Activated naive CD4-positive, alpha-beta T cell treated with anti-CD3 and anti-CD28 coated beads for 36 hours (primary cell): ENCODE data around the gene ANKDD1A. TPM values are rescaled to one million over a fixed set of nuclear protein-coding genes. Genes with fewer than 3 reads are reported as not detected.
A peak's percentile ranks its signal among the peaks of the same experiment; 100 is the strongest.

Experiments
- CTCF ChIA-PET: fragments of 350-600 bp; sonication (Branson Sonifier 250); formaldehyde crosslinking; loops from one replicate; lab custom pipeline; 2021; ENCODE audit warnings: antibody characterized with exemption; lab: Charles Lee
- DNase-seq: peaks from one replicate; pipeline ENCODE4 v3.0.0-alpha.2; 2020
- H3K27ac Mint-ChIP-seq: one replicate; pipeline ENCODE4 v1.8.0; 2021; ENCODE audit warnings: mild to moderate bottlenecking, mixed read lengths
- H3K27me3 Mint-ChIP-seq: one replicate; pipeline ENCODE4 v1.8.0; 2021; ENCODE audit warnings: low read depth, mixed read lengths
- H3K36me3 Mint-ChIP-seq: one replicate; pipeline ENCODE4 v1.8.0; 2021; ENCODE audit warnings: low read depth, mixed read lengths
- H3K4me1 Mint-ChIP-seq: one replicate; pipeline ENCODE4 v1.8.0; 2021; ENCODE audit warnings: low read depth, mixed read lengths
- H3K4me3 Mint-ChIP-seq: one replicate; pipeline ENCODE4 v1.8.0; 2021; ENCODE audit warnings: mild to moderate bottlenecking, moderate library complexity, mixed read lengths
- H3K9me3 Mint-ChIP-seq: one replicate; pipeline ENCODE4 v1.8.0; 2021; ENCODE audit warnings: mixed read lengths
- intact Hi-C: fragments of 100-400 bp; cut with micrococcal nuclease; formaldehyde crosslinking; loops from one replicate; pipeline ENCODE4 v1.15.1; 2023
- total RNA-seq, 2 experiments: library from RNA; stranded (reverse); gene quantifications; one replicate each; pipeline ENCODE4 v1.2.3, GENCODE V29; 2021

Gene ANKDD1A
- total RNA-seq, 2 experiments from 2014 or later: 2.3 to 3.1 TPM

GRCh38 chr15:64951777-64952418, 40.2 kb downstream of the ANKDD1A start:
- Mint-ChIP-seq H3K36me3 (peaks cover 7% of the 10 kb centered on the region), H3K27me3 (no peaks in the 10 kb centered on the region), H3K4me1 (peaks cover 16% of the 10 kb centered on the region), H3K9me3 (no peaks in the 10 kb centered on the region), H3K27ac (no peak overlapping the region), H3K4me3 (no peak overlapping the region)
- DNase-seq: no peak
- CTCF ChIA-PET: no interaction called here
- intact Hi-C loops: no loop called here

- H3K27me3 Mint-ChIP-seq: no peaks in the 10 kb centered on the region
- CTCF ChIA-PET: no interaction called here
- DNase-seq: no peak
- H3K9me3 Mint-ChIP-seq: no peaks in the 10 kb centered on the region
- peaks cover 16% of the 10 kb centered on the region for H3K4me1 Mint-ChIP-seq
- H3K27ac Mint-ChIP-seq: peak overlapping the region; percentile 1
- peaks cover 11% of the 10 kb centered on the region for H3K36me3 Mint-ChIP-seq
- intact Hi-C loops: no loop called here
- H3K4me3 Mint-ChIP-seq: no peak overlapping the region
Observed at GRCh38 chr15:64954395-64954794, 42.7 kb downstream of the ANKDD1A start.

- intact Hi-C loops: no loop called here
- Mint-ChIP-seq H3K4me3 (no peak overlapping the region), H3K36me3 (peaks cover 35% of the 10 kb centered on the region), H3K27me3 (no peaks in the 10 kb centered on the region), H3K27ac (no peak overlapping the region), H3K4me1 (peaks cover 7% of the 10 kb centered on the region), H3K9me3 (no peaks in the 10 kb centered on the region)
- no peak for DNase-seq
- CTCF ChIA-PET: interaction anchor here (0.7 kb wide), 1 partner anchor 176 kb away, joined by 4 read pairs; no protein-coding TSS in a partner anchor
Observed at GRCh38 chr15:64959128-64959527, 47.4 kb downstream of the ANKDD1A start.

DNA sequence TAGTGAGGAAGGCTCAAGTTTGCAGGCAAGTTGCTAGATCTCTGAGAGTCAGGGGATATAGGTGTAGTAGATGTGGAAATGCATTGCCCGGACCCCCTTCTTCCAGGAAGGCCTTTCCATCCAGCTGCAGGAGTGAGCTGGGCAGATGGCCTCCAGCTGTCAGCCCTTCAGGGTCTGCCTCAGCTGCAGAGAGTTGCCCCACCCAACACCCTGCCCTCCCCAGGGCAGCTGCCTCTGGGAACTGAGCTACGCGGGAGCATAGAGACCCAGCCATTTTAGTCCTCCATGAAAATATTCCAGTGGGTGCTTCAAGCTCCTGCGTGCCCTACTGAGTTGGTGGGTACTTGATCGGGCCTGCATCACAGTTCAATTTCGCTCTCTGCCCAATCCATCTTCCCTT, 48.5 kb downstream of the ANKDD1A start:
- no peak for DNase-seq
- intact Hi-C loops: no loop called here
- H3K27ac Mint-ChIP-seq: no peak overlapping the region
- peaks cover 40% of the 10 kb centered on the region for H3K36me3 Mint-ChIP-seq
- H3K27me3 Mint-ChIP-seq: no peaks in the 10 kb centered on the region
- H3K4me1 Mint-ChIP-seq: no peaks in the 10 kb centered on the region
- no peak overlapping the region for H3K4me3 Mint-ChIP-seq
- CTCF ChIA-PET: interaction anchor here (0.6 kb wide), 1 partner anchor 24 kb away, joined by 5 read pairs; no protein-coding TSS in a partner anchor
- H3K9me3 Mint-ChIP-seq: no peaks in the 10 kb centered on the region

DNA sequence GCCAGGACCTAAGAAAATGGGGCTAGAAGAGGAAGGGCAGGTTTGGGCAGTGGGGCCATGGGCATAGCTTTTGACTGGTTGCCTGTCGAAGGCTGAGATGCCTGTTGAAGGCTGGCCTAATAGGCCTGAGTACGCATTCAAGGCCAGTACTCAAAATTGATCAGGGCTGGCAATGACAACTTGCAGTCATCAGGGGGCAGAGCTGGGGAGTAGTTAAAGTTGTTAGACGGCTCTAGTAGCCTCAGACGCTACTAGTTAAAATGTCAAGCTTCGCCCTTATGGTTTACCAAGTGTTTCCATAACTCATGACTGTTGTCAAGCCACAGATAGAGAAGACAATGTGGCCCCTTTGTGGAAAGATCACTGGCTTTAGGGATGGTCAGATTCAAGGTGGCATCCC, 49.3 kb downstream of the ANKDD1A start:
- Mint-ChIP-seq H3K36me3 (peaks cover 39% of the 10 kb centered on the region), H3K27ac (no peak overlapping the region)

DNA sequence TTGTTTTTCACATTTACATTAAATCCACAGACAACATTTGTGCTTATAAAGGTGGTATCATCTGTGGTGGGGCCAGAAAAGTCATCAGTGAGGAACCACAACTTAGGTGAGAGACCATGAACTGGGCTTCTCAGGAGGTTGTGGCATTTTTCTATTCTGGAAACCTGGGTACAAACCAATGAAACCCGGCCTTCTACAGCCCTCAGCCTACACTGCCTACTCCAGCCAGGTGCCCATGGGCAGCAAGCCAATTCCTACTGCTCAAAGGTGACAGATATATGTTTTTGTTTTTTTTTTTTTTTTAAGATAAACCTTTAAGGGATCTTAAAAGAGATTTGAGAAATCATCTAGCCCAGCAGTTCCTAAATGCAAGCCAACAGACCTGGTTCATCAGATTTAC, 57.7 kb downstream of the ANKDD1A start:
- Mint-ChIP-seq H3K27me3 (no peaks in the 10 kb centered on the region), H3K4me1 (no peaks in the 10 kb centered on the region), H3K36me3 (peaks cover 19% of the 10 kb centered on the region), H3K9me3 (no peaks in the 10 kb centered on the region), H3K4me3 (no peak overlapping the region), H3K27ac (no peak overlapping the region)
- DNase-seq: no peak
- intact Hi-C loops: no loop called here
- CTCF ChIA-PET: interaction anchor here (0.7 kb wide), 1 partner anchor 328 kb away, joined by 5 read pairs; no protein-coding TSS in a partner anchor

More for the DNA sequence above, 49.3 kb downstream of the ANKDD1A start:
- Mint-ChIP-seq H3K4me3 (no peak overlapping the region), H3K4me1 (no peaks in the 10 kb centered on the region), H3K27me3 (no peaks in the 10 kb centered on the region), H3K9me3 (no peaks in the 10 kb centered on the region)
- CTCF ChIA-PET: no interaction called here
- no peak for DNase-seq
- intact Hi-C loops: no loop called here

DNA sequence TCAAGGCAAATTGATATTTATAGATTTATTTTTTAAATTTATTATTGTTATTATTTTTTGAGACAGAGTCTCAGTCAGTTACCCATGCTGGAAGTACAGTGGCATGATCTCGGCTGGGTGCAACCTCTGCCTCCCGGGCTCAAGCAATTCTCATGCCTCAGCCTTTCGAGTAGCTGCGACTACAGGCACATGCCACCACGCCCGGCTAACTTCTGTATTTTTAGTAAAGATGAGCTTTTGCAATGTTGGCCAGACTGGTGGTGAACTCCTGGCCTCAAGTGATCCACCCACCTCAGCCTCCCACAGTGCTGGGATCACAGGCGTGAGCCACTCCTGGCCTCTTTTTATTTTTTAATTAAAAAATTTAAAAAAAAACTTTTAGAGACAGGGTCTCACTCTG, 59.0 kb downstream of the ANKDD1A start:
- H3K36me3 Mint-ChIP-seq: peaks cover 17% of the 10 kb centered on the region
- intact Hi-C loops: no loop called here
- no peak overlapping the region for H3K4me3 Mint-ChIP-seq
- no peaks in the 10 kb centered on the region for H3K9me3 Mint-ChIP-seq
- CTCF ChIA-PET: interaction anchor here (0.6 kb wide), 2 partner anchors 70 to 310 kb away, joined by 3 read pairs; no protein-coding TSS in a partner anchor
- H3K27ac Mint-ChIP-seq: no peak overlapping the region
- DNase-seq: no peak
- H3K27me3 Mint-ChIP-seq: no peaks in the 10 kb centered on the region
- no peaks in the 10 kb centered on the region for H3K4me1 Mint-ChIP-seq

GRCh38 chr15:64975390-64975789, 63.7 kb downstream of the ANKDD1A start:
- H3K9me3 Mint-ChIP-seq: no peaks in the 10 kb centered on the region
- H3K27me3 Mint-ChIP-seq: no peaks in the 10 kb centered on the region
- DNase-seq: no peak
- peaks cover 30% of the 10 kb centered on the region for H3K36me3 Mint-ChIP-seq
- H3K4me1 Mint-ChIP-seq: no peaks in the 10 kb centered on the region
- no peak overlapping the region for H3K27ac Mint-ChIP-seq
- intact Hi-C loops: no loop called here
- H3K4me3 Mint-ChIP-seq: no peak overlapping the region
- CTCF ChIA-PET: interaction anchor here (1.3 kb wide), 1 partner anchor 166 kb away, joined by 5 read pairs; no protein-coding TSS in a partner anchor

- CTCF ChIA-PET: no interaction called here
- Mint-ChIP-seq H3K36me3 (peaks cover 33% of the 10 kb centered on the region), H3K4me1 (peaks cover 6% of the 10 kb centered on the region), H3K27ac (no peak overlapping the region), H3K4me3 (no peak overlapping the region), H3K27me3 (no peaks in the 10 kb centered on the region), H3K9me3 (no peaks in the 10 kb centered on the region)
- intact Hi-C loops: no loop called here
- DNase-seq: no peak
Observed at GRCh38 chr15:64979252-64979710, 67.6 kb downstream of the ANKDD1A start.

DNA sequence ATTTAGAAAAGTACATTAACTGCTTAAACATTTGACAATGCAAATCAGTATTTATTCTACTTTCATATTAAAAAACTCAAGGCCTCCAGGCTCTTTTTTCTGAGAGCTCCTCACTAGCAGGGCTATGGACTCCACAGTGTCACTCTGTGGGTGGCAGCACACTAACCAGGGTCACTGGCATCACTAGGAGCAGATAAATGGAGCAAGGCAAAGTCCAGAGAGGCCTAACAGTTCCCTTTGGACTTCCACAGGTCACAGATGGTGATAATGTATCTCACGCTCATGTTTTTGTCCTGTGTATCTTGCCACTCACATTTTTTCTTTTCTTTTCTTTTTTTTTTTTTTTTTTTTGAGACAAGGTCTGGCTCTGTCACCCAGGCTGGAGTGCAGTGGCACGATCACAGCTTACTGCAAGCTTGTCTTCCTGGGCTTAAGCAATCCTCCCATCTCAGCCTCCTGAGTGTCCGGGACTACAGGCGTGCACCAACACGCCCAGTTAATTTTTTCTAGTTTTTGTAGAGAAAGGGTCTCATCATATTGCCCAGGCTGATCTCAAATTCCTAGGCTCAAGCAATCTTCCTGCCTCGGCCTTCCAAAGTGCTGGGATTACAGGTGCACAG, 70.2 kb downstream of the ANKDD1A start:
- no peaks in the 10 kb centered on the region for H3K9me3 Mint-ChIP-seq
- peaks cover 32% of the 10 kb centered on the region for H3K36me3 Mint-ChIP-seq
- no peak for DNase-seq
- no peak overlapping the region for H3K4me3 Mint-ChIP-seq
- peaks cover 19% of the 10 kb centered on the region for H3K4me1 Mint-ChIP-seq
- no peaks in the 10 kb centered on the region for H3K27me3 Mint-ChIP-seq
- no peak overlapping the region for H3K27ac Mint-ChIP-seq
- CTCF ChIA-PET: interaction anchor here (0.6 to 0.7 kb wide), 2 partner anchors 23 to 294 kb away, joined by 3 read pairs; no protein-coding TSS in a partner anchor
- intact Hi-C loops: no loop called here

- Mint-ChIP-seq H3K36me3 (peaks cover 30% of the 10 kb centered on the region), H3K4me3 (no peak overlapping the region), H3K27me3 (no peaks in the 10 kb centered on the region), H3K9me3 (no peaks in the 10 kb centered on the region), H3K4me1 (peaks cover 24% of the 10 kb centered on the region), H3K27ac (no peak overlapping the region)
- no peak for DNase-seq
- CTCF ChIA-PET: no interaction called here
- intact Hi-C loops: no loop called here
Observed at GRCh38 chr15:64982472-64982871, 70.8 kb downstream of the ANKDD1A start.

DNA sequence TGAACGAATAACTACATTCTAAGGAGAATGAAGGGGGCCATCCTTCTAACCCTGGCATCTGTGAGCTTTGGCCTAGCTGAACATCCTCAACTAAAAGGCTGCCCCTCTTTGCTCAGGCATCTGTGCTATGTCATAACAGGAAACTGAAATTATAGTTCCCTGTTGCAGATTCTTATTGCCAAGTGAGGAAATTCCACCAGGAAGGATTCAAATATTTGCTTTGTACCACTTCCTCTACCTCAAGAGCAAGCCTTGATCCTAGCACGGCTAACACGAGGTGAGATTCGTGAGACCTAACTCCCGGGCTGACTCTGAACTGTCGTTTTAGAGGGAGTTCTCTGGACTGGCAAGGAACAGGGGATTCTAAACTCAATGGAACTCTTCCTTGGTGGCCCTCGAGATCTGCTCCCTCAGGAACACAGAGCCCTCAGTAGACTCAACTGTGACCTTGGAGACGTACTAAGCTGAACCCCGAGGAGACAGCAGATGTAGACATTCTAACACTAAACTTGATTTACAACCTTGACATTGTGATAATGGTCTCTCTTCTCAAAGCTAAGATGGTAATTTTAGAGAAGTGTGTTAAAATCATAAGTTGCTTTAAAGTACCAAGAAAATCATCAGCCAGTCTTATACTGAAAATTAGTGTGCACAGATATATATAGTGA, 73.8 kb downstream of the ANKDD1A start:
- Mint-ChIP-seq H3K36me3 (peaks cover 18% of the 10 kb centered on the region), H3K27me3 (no peaks in the 10 kb centered on the region), H3K4me1 (peaks cover 42% of the 10 kb centered on the region), H3K27ac (no peak overlapping the region), H3K4me3 (no peak overlapping the region), H3K9me3 (no peaks in the 10 kb centered on the region)
- CTCF ChIA-PET: interaction anchor here (0.6 to 1.3 kb wide), 3 partner anchors 14 to 173 kb away, joined by 3 to 4 read pairs (median 3); no protein-coding TSS in a partner anchor
- no peak for DNase-seq
- intact Hi-C loops: no loop called here
